ENCODE data around the gene TRAM2. TPM values are rescaled to one million over a fixed set of nuclear protein-coding genes. Genes with fewer than 3 reads are reported as not detected.

The TRAM2 gene
- total RNA-seq, 1 experiment from 2014 or later, result 28.4 TPM

DNA sequence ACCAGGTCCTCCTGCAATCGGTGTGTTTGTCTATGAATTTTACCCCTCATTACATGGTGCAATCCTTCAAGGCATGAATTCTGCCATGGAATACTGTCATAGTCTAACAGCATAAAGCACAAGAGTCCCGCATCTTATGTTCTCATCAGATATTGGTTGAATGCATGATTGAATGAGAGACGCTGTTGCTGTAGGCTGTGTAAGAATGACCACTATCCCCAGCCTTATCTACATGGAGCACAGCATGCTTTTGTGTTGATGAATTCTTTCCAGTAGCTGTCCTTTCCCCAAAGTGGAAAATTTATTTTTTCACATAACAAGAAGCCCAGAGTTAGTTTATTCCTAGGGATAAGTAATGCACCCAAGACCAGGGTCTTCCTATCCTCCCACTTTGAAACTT, 5.6 kb upstream of the TRAM2 start:
- Histone ChIP-seq H3K9me3 (replicated peaks) (no peaks in the 10 kb centered on the region), H3K36me3 (no peaks in the 10 kb centered on the region), H3K4me1 (peaks cover 3% of the 10 kb centered on the region; the same call in 1 of the 2 replicates), H3K27me3 (no peaks in the 10 kb centered on the region), H3K27ac (no peak overlapping the region), H3K4me3 (no peak overlapping the region)
- DNase-seq, result no peak

DNA sequence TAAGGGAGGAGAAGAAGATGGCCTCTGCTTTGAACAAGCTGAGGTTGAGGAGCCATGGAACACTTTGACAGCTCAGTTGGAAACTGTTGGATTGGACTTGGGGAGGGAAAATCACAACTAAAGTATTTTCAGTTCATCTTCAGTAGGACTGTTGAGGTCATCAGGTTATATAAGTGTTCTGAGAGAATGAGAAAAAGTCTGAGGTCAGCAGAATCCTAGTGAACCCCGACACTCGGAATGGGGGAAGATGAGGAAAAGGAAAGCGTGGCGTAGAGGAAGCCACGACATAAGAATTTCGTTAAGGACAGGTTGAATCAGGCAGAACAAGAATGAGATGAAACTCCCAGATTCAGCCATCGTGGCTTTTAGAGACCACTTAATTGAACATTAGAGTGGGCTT, 4.0 kb upstream of the TRAM2 start:
- H3K4me1 ChIP-seq, result peaks cover 3% of the 10 kb centered on the region; the same call in 1 of the 2 replicates
- no peak overlapping the region for H3K27ac ChIP-seq
- H3K27me3 ChIP-seq, result no peaks in the 10 kb centered on the region
- no peaks in the 10 kb centered on the region for H3K36me3 ChIP-seq
- H3K9me3 ChIP-seq (replicated peaks), result no peaks in the 10 kb centered on the region
- no peak overlapping the region for H3K4me3 ChIP-seq
- no peak for DNase-seq

DNA sequence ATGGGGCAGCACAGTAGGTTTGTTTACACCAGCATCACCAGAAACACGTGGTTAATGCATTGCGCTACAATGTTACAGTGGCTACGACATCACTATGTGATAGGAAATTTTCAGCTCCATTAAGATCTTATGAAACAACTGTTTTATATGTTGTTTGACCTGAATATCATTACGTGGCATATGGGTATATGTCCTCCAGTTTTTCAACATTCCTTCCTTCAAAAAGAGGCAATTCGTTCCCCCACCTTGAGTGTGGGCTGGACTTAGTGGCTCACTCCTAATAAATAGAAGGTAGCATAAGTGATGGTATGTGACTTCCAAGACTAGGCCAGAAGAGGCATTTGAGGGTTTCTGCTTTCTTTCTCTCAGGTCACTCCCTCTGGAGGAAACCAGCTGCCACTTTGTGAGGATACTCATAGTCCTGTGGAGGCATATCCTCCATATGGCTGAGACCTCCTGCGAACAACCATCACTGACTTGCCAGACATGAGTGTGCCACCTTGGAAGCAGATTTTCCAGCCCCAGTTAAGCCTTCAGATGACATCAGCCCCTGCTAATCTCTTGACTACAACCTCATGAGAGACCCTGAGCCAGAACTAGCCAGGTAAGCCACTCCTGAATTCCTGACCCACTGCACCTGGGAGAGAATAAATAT, 2.3 kb upstream of the TRAM2 start:
- H3K27me3 ChIP-seq, result no peaks in the 10 kb centered on the region
- DNase-seq, result no peak
- H3K9me3 ChIP-seq (replicated peaks), result no peaks in the 10 kb centered on the region
- no peaks in the 10 kb centered on the region for H3K36me3 ChIP-seq
- peaks cover 16% of the 10 kb centered on the region; the same call in 1 of the 2 replicates for H3K4me1 ChIP-seq
- no peak overlapping the region for H3K4me3 ChIP-seq
- H3K27ac ChIP-seq, result no peak overlapping the region

DNA sequence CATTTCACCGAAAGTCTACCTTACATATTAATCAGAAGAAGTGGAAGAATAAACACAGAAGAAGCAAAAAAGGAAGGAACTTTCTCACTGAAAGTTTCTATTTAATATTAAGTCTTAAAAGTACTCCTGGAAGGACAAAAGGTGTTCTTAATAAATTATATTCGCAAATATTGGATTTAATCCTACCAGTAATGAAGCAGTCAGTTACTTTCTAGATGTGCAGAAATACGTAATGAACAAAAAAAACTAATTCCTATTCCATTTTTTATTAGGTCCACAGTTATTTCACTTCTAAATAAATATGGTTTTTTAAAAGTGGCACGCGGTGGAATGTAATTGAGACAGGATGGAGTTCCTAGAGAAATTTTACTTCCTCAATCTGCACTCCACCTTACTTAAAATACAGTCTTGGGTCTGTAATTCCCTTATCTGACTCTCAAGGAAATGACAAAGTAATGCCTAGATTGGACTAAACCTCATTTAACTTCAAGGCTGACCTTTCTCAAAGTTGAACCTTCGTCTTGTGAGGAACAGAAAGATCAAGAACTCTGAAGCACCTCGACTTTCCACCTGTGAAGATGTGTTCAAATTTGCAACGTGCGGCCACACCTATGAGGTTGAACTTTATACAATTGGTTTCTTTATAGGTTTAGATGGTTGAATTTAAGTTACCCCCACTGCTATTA, 1.1 kb upstream of the TRAM2 start:
- Histone ChIP-seq H3K27me3 (no peaks in the 10 kb centered on the region), H3K27ac (peak overlapping the region; percentile 95)

DNA sequence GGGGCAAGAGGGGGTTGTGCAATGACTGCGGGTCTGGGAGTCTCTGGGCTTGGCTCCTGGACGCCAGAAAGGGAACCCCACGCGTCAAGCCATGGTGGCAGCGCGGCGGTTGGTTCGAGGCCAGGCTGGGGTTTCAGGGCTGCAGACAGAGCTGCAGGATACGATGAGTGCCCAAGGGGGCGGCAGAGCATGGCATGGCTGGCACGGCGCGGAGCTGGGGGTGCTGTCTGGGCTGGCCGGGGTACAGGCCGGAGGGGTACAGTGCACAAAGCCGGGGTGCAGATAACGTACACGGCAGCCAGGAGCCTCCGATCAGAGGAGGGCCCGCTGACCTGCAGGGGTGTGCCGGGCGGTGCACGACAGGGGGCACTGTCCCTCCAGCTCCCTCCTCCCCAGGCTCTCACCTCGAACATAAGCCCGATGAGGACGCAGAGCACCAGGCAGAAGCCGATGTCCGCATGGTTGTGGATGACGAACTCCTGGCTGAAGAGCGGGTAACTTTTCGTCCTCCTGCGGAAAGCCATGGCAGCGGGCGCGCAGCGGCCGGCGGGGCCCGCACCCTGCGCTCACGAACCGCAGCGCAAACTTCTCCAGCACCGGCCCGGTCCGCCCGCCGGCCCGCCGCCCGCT, 353 bp downstream of the TRAM2 start:
- Histone ChIP-seq H3K9me3 (replicated peaks) (no peaks in the 10 kb centered on the region), H3K36me3 (no peaks in the 10 kb centered on the region)

More for the DNA sequence above, 1.1 kb upstream of the TRAM2 start:
- Histone ChIP-seq H3K36me3 (no peaks in the 10 kb centered on the region), H3K9me3 (replicated peaks) (no peaks in the 10 kb centered on the region), H3K4me1 (peaks cover 28% of the 10 kb centered on the region), H3K4me3 (peak overlapping the region; percentile 87)
- DNase-seq, result no peak

DNA sequence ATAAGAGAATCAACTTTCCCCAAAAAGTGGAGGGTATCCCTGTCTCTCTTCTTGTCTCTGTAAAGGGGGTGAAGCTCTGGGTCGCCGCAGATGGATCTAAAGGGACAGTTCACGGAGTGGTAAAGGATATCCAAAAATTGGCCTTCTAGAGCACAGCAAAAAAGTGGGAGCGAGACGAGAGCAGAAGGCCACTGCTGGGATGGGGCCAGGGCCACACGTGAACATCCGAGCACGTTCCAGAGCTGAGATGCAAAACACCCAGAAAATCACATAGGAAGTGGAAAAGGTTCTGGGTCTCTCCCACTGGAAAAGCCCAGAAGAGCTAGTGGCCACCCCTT, 837 bp downstream of the TRAM2 start:
- Histone ChIP-seq H3K27ac (peak overlapping the region; percentile 39; the same call in 1 of the 2 replicates), H3K4me1 (peaks cover 45% of the 10 kb centered on the region), H3K9me3 (replicated peaks) (no peaks in the 10 kb centered on the region), H3K36me3 (no peaks in the 10 kb centered on the region), H3K4me3 (peak overlapping the region; percentile 87), H3K27me3 (no peaks in the 10 kb centered on the region)
- no peak for DNase-seq

More for the DNA sequence above, 353 bp downstream of the TRAM2 start:
- DNase-seq, result peak; percentile 81 to 82
- H3K4me1 ChIP-seq, result peaks cover 42% of the 10 kb centered on the region
- no peaks in the 10 kb centered on the region for H3K27me3 ChIP-seq
- H3K4me3 ChIP-seq, result peak overlapping the region; percentile 87
- H3K27ac ChIP-seq, result peak overlapping the region; percentile 39; the same call in 1 of the 2 replicates

DNA sequence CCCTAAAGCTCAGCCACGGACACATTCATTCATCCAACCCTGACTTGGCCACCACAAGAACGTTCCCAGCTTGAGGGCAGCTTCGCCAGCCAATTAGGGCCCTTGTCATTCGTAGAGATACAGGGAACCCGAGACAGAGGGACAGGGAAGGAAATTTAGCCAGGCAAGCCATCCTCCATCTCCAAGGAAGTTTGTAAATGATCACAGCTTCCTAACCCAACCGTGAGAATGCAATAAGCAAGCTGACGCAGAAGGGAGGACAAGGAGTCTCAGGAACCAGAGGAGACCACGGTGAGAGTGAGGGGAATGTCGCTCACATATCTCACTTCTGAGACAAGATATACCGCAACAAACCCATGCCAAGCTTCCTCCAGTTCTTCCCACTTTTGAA, 1.4 kb downstream of the TRAM2 start:
- no peak overlapping the region; the same call in 1 of the 2 replicates for H3K27ac ChIP-seq
- H3K4me1 ChIP-seq, result peaks cover 48% of the 10 kb centered on the region
- H3K36me3 ChIP-seq, result no peaks in the 10 kb centered on the region
- H3K9me3 ChIP-seq (replicated peaks), result no peaks in the 10 kb centered on the region
- H3K4me3 ChIP-seq, result peak overlapping the region; percentile 87
- H3K27me3 ChIP-seq, result no peaks in the 10 kb centered on the region
- no peak for DNase-seq

DNA sequence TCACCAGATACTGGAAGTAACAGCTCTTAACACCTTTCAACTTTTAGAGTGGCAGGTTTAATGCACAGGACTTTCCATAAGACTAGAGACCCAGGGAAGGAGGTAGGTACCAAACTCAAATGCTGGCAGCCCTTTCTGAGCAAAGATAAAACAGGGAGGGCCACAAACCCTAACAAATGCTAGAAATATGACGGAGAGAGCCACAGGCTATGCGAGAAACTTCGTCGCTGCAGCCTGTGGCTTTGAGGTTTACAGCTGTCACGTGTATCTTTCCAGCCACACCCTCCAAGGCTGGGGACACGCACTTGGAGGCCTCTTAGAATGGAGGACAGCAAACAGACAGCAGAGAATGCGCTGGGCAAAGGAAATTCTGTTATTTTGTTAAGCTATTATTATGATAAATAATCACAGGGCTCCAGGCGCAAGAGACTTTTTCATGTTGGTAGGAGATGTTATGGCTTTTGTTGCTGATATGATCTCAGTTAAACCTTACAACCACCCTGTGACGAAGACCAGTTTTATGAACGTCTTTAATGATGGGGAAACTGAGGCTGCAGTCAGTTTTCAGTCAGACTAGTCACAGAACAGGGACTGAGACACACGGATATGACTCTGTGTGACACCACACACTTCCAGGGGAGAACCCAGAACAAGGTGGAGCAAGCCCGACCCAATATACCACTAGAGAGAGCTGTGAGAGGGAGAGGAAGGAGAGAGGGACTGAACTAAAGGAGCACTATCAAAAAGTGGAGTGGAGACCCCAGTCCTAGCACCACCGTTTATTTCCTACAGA, 2.0 kb downstream of the TRAM2 start:
- H3K36me3 ChIP-seq, result no peaks in the 10 kb centered on the region
- peaks cover 54% of the 10 kb centered on the region for H3K4me1 ChIP-seq
- H3K27me3 ChIP-seq, result no peaks in the 10 kb centered on the region
- H3K9me3 ChIP-seq (replicated peaks), result no peaks in the 10 kb centered on the region
- DNase-seq, result peak; percentile 36 to 58
- H3K27ac ChIP-seq, result no peak overlapping the region; the same call in 1 of the 2 replicates
- peak overlapping the region; percentile 87 for H3K4me3 ChIP-seq

DNA sequence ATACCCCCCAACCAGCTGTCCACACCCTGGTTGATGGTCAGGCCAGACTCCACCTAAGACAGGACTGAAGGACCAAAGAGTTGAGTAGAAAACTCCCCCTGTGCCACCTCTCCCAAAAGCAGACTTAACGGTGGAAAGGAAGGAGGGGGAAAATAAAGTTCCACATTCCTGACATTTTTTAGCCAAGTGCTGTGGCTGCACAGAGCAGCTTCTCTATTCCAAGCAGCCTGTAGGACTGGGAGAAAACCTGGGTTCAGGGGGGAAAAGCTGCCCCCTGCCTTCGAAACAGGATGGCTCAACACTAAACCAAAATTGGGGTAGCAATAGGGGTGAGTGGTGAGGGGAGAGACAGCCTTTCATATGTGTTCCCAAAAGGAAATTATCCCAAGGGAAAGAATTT, 3.6 kb downstream of the TRAM2 start:
- H3K4me3 ChIP-seq, result no peak overlapping the region
- peaks cover 55% of the 10 kb centered on the region for H3K4me1 ChIP-seq
- H3K9me3 ChIP-seq (replicated peaks), result no peaks in the 10 kb centered on the region
- peak overlapping the region; percentile 39; the same call in 1 of the 2 replicates for H3K27ac ChIP-seq
- DNase-seq, result peak; percentile 30 to 41
- H3K36me3 ChIP-seq, result no peaks in the 10 kb centered on the region
- H3K27me3 ChIP-seq, result no peaks in the 10 kb centered on the region

DNA sequence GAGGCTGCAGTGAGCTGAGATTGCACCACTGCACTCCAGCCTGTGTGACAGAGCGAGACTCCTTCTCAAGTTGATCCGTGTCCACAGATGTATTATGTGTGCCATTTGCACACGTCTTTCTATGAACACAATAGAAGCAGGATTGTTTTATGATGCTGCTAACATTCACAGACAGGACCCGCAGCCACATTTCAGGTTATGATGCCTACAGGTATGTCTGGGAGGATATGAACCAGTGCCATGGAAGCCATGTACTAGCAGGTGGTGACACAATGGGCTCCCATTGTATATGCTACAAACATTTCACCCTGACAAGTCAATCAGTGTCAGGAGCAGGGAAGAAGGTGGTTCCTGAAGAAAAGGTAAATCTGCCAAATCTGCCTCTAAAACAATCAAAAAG, 4.3 kb downstream of the TRAM2 start:
- Histone ChIP-seq H3K9me3 (replicated peaks) (no peaks in the 10 kb centered on the region), H3K4me1 (peaks cover 57% of the 10 kb centered on the region), H3K4me3 (no peak overlapping the region), H3K27me3 (no peaks in the 10 kb centered on the region), H3K27ac (no peak overlapping the region), H3K36me3 (no peaks in the 10 kb centered on the region)
- no peak for DNase-seq

DNA sequence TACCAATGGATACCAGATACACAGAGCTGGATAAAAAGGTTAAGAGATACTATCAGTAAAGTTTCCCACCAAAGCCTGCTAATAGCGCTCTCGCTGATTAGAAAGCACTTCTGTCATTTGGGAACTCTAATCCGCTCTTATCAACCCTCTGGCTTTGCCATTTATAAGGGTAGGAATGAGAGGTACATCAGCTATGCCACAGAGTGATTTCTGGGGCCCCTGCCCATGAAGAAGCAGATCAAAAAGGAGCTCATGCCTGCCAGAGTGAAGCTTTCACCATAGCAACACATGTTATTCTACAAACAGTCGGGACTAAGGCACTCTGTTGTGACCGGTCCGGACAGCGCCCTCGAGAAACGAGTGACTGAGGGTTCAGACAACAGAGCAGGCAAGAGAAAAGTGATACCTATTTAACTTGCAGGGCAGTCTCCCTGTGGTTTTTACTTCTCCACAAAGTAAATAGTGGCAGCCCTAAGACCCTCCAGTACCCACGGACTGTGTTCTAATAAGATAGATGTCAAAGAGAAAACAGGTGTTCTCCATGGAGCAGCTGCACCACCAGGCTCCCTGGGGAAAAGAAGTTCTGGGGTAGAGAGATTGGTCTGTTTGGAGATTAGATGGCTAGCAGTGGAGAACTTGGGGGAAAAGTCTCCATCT, 5.6 kb downstream of the TRAM2 start:
- DNase-seq, result peak; percentile 86 to 93
- Histone ChIP-seq H3K27me3 (no peaks in the 10 kb centered on the region), H3K27ac (peak overlapping the region; percentile 48), H3K4me3 (peak overlapping the region; percentile 0; the same call in 1 of the 2 replicates), H3K36me3 (no peaks in the 10 kb centered on the region), H3K4me1 (peaks cover 68% of the 10 kb centered on the region), H3K9me3 (replicated peaks) (no peaks in the 10 kb centered on the region)

DNA sequence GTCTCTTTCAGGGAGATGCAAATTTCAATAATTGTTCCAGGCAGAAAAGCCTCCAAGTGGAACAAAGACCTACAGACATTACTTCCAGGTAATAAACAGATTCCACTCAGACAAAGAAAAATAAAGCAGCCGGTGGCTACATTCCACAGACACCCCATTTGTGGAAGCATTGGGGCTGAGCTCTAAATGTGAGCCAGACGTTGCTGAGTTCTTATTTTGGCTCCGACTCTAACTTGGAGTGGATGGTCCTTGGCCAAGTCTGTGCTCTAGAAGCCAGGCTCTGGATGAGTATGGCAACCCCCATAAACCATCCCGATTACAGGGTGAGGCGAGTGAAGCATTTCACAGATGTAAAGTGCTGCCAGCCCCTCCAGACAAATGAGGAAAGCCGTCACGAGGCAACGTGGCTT, 6.6 kb downstream of the TRAM2 start:
- Histone ChIP-seq H3K4me3 (no peak overlapping the region), H3K36me3 (no peaks in the 10 kb centered on the region), H3K27me3 (no peaks in the 10 kb centered on the region), H3K4me1 (peaks cover 66% of the 10 kb centered on the region), H3K27ac (no peak overlapping the region), H3K9me3 (replicated peaks) (no peaks in the 10 kb centered on the region)
- no peak for DNase-seq

DNA sequence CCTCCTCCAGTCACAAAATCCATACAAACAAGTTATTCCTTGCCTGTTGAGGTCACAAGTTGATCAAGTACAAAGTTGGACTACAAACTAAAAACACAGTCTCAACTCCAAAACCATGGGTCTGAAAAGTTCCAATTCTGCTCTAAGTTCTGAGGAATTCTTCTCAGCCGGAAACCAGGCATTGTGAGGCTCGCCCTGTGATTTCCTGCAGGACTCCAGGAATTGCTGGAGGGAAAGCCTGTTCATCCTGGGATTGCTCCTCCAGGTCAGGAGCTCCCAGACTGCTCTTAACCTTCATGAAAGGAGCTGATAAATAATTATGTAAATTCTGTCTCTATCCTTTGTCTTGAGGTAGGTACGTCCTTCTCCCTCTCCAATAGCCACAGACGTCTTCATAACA, 8.5 kb downstream of the TRAM2 start:
- no peak for DNase-seq
- Histone ChIP-seq H3K4me3 (no peak overlapping the region), H3K27me3 (no peaks in the 10 kb centered on the region), H3K27ac (no peak overlapping the region), H3K4me1 (peaks cover 47% of the 10 kb centered on the region), H3K9me3 (replicated peaks) (no peaks in the 10 kb centered on the region), H3K36me3 (no peaks in the 10 kb centered on the region)

DNA sequence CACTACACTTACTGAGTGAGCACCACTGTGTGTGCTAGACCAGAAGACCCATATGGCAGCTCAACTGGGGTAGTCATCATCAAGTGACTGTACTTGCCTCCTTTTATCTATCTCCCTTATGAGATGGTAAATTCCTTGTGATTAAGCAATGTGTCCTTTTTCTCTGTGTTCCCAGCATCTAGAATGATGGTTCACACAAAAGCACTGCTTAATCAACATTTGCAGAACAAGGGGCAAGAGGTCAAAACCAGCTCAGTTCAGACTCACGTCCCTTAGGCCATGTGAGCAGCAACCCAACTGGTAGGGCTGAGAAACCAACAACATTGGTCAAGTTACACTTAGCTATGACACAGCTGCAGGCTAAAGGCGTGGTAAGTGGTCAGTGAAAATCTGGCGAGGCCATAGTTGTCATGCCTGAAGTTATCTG, 10.0 kb downstream of the TRAM2 start:
- no peaks in the 10 kb centered on the region for H3K36me3 ChIP-seq
- no peak overlapping the region for H3K4me3 ChIP-seq
- no peaks in the 10 kb centered on the region for H3K27me3 ChIP-seq
- no peak overlapping the region for H3K27ac ChIP-seq
- H3K9me3 ChIP-seq (replicated peaks), result no peaks in the 10 kb centered on the region
- peak in 1 of 2 experiments; percentile 49 for DNase-seq
- H3K4me1 ChIP-seq, result peaks cover 32% of the 10 kb centered on the region
